Measurements from ENCODE around the gene AVP.
A peak's percentile ranks its signal among the peaks of the same experiment; 100 is the strongest.
"Not testable (repeated sequence)": the region's sequence is repeated elsewhere in the genome, so short reads cannot be mapped to it uniquely, and the experiment has no call there.

Gene AVP

DNA sequence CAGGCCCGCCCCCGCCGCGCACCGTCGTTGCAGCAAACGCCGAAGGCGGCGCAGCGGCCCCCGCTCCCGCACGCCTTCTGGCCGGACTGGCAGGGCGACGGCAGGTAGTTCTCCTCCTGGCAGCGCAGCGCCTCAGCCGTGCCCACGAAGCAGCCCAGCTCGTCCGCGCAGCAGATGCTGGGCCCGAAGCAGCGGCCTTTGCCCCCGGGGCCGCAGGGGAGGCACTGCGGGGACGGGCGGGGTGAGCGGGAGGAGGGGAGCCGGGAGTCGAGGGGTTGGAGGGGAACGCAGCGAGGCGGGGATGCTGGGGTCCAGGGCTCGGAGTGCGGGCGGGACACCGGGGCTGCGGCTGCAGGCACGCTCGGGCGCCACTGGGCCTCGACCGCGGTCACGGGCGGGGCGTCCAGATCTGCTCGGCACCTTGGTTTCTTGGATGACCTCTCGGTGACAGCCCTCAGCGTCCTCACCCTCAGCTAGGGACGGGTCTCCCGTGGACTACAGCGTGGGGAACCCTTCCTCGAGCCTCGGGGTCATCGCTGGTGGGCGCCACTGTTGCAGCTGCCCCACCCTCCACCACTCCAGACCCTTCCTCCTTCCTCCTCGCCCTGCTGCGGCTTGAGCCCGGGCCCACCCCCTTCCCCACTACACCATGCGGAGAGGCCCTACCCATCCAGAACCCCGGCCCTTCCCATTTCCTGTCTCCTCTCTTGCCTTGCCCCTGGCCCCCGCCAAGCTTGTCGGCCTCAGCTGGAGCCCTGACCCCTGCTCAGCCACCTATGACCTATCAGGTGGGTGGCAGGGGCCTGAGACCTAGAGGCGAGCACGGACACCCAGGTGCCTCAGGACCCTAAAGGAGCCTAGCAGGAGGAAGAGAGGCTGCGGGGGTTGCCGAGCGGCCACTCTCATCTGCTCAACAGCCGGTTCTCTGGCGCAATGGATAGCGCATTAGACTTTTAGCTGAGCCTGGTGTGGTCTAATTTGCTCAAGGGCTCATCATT, 1.3 kb downstream of the AVP start:
- DNase-seq (ENCODE audit: low spot score): no peak

DNA sequence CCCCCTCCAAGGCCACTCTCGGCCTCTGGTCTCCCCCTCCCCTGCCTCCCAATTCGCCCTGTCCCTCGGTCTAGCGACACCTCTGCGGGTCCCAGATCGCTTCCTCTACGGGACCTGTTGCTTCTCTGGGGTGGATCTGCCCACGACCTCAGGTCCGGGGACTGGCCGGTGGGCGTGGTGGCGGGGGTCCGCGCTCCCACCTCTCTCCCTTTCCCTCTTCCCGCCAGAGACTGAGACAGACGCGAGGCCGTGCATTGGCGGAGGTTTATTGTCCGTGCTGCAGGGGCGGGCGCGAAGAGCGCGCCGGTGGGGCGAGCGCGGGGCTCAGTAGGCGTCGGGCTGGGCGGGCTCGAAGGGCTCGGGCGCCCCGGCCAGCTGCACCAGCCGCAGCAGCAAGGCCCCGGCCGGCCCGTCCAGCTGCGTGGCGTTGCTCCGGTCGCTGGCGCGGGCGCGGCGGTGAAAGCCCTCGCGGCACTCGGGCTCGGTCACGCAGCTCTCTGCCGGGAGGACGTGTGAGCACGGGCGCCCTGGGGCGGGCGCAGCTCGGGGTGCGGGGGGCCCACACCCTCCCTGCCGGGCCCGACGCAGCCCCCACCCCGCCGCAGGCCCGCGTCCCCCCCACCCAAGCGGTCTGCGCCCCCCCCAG, 2.1 kb downstream of the AVP start:
- no peak for DNase-seq (ENCODE audit: low spot score)

DNA sequence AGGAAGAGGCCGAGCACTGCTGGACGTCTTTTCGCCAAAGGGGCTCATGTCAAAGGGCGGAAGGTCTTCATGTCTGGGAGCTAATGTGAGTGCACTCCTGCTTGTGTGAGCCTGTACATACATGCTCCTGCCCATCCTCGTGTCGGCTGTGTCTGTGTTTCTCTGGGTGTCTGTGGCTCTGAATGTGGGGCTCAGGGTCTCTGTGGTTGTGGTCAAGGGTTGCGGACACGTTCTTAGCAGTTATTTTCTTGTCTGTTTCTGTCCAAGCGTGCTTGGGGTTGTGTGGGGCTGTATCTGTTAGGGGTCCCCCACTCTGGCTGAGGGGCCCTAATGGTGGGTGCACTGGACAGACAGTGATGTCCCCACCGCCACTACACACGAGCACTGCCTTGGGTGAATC, 2.9 kb downstream of the AVP start:
- no peak for DNase-seq (ENCODE audit: low spot score)

DNA sequence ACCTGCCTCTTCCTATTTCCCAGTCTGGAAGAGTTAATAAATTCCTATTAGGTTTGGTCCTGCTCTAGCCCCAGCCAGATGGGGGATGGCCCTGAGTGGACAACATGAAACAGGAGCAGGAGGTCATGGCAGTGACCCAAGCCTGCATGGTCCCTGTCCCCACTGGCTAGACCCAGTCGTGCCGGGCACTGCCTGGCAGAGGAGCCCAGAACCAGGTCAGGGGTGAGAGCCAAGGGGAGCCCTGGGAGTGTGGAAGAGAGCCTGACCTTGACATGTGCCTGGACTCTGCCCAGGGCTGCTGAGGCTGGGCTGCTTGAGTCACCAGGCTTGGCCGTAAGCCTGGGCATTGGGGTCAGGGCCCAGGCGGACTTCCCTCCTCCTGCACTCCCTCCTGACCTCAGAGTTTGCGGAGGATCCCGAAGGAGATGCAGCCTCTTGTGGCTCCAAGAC, 3.6 kb downstream of the AVP start:
- peak; percentile 16 for DNase-seq (ENCODE audit: low spot score)

DNA sequence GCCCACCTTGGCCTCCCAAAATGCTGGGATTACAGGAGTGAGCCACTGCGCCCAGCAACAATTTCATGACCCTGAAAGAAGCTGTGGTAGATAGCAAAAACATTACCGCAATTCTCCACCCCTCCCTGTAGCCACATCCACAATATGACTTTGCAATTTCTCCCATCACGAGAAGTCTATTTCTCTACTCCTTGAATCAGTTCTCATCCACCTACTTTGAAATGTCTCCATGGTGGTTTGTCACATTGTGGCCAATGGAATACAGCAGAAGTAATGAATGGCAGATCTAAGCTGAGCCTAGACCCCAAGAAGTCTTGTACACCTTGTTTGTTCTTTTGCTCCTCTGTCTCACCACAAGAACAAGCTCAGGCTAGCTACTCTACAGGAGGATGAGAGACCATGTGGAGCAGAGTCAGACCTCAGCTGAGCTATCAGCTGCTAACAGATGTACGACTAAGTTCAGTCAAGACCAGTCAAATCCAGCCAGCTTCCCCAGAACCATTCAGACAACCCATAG, 6.8 kb downstream of the AVP start:
- no peak for DNase-seq (ENCODE audit: low spot score)

DNA sequence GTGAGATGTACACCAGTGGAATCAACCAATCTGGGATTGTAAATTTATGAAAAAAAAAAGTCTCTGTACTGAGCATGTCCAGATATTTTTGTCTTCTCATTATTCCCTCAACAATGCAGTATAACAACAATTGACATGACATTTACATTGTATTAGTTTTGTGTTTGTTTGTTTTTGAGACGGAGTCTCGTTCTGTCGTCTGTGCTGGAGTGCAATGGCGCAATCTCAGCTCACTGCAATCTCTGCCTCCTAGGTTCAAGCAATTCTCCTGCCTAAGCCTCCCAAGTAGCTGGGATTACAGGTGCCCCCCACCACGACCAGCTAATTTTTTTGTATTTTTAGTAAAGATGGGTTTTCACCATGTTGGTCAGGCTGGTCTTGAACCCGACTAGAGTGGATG, 9.2 kb downstream of the AVP start:
- DNase-seq (ENCODE audit: low spot score): not testable (repeated sequence)

DNA sequence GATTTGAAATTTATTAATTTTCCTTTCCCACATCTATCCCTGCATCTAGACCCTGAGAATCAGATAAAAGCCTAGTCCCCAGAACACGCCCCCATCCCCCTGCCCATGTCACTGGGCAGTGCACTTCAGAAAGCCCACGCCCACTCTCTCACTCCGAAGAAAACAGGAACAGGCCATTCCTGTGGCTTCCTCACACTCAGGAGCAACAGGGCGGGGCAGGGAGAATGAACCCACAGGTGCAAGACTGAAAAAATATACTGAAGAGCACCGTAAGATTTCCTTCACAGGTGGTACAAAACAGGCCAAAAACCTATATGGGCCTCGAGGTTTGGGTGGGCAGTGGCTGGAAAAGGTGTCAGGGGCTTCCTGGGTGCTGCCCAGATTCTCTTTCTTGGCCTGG, 9.7 kb downstream of the AVP start:
- DNase-seq (ENCODE audit: low spot score): no peak

DNA sequence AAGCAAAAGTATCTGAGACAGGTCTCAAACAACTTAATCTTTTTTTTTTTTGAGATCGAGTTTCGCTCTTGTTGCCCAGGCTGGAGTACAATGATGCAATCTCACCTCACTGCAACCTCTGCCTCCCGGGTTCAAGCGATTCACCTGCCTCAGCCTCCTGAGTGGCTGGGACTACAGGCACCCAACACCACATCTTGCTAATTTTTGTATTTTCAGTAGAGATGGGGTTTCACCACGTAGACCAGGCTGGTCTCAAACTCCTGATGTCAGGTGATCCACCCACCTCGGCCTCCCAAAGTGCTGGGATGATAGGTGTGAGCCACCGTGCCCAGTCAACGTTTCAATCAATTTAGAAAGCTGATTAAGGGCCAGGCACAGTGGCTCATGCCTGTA, 11.3 kb downstream of the AVP start:
- DNase-seq (ENCODE audit: low spot score): not testable (repeated sequence)

DNA sequence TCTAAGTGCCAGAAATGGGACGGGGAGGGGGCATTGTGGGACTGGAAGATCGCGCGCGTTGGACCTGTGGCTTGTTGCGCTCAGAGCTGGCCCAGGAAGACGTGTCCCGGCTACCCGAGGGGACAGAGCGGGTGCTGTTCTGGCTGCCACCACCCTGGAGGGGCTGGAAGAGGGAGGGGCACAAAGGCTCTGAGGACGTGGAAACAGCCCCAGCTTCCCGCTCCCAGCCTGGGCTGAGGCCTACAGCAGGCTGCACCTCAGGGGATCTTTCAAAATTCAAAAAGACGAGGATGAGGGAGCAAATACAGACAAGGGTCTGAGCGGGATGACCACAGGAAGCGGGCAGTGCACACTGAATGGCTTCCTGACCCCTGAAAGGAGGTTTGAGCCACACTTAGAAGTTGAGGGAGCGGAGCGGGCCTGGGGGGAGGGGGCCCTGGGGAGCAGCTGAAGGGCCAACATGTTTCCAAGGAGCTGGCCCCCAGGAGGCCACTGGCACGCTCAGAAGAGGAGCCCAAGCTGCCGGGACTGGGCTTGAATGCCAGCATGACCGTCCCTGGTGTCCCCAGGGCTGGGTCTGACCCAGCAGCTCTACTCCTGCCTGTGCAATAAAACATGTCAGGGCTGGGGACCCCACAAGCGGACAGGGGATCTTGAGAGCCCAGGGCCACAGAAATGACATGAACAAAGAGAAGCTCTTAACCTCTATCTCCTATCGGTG, 11.8 kb downstream of the AVP start:
- DNase-seq (ENCODE audit: low spot score): no peak

DNA sequence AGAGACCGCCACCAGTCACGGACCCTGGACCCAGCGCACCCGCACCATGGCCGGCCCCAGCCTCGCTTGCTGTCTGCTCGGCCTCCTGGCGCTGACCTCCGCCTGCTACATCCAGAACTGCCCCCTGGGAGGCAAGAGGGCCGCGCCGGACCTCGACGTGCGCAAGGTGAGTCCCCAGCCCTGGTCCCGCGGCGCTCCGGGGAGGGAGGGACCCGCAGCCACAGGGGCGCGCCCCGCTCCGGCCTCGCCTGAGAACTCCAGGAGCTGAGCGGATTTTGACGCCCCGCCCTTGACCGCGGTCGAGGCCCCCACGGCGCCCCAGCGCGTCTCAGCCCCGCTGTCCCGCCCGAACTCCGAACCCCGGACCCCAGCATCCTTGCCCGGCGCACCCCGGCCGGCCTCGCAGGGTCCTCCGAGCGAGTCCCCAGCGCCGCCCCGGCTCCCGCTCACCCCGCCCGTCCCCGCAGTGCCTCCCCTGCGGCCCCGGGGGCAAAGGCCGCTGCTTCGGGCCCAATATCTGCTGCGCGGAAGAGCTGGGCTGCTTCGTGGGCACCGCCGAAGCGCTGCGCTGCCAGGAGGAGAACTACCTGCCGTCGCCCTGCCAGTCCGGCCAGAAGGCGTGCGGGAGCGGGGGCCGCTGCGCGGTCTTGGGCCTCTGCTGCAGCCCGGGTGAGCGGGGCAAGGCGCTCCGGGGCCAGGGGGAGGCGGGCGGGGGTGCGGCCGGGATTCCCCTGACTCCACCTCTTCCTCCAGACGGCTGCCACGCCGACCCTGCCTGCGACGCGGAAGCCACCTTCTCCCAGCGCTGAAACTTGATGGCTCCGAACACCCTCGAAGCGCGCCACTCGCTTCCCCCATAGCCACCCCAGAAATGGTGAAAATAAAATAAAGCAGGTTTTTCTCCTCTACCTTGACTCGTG, 12.7 kb downstream of the AVP start, which contains the start of gene OXT:
TSS of gene OXT (plus strand) at position 11 of the 920 bp plus-strand sequence. CDS start at position 47, 36 bp downstream.
- DNase-seq (ENCODE audit: low spot score): no peak

DNA sequence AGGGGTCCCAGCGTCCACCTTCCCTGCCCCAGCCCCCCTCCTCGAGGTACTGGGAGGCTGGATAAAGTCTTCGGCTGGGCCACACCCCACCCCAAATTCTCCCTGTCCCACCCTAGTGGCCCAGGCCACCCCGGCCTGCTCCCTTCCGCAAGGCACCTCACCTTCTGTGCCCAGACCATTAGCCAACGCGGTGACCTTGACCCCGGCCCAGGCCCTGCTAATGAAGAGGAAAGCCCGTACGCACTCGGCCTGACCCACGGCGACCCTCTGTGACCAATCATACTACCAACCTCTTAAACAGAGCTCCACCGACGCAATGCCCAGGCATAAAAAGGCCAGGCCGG, 13.3 kb downstream of the AVP start:
- no peak for DNase-seq (ENCODE audit: low spot score)

DNA sequence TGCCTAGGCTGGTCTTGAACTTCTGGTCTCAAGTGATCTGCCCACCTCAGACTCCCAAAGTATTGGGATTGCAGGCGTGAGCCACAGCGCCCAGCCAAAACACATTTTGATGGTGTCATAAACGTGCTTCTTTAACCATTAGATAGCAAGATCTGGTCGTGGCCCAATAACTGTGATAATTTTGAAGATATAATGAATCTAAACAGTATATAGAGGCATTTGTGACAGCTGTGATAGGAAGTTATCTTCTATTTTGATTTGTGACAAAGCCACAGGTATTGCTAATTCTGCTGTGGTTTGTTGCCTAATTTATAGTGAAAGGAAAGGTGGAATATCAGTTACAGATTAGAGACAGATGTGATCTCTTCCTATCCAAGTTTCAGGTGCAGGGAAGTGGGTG, 13.8 kb downstream of the AVP start:
- DNase-seq (ENCODE audit: low spot score): no peak

DNA sequence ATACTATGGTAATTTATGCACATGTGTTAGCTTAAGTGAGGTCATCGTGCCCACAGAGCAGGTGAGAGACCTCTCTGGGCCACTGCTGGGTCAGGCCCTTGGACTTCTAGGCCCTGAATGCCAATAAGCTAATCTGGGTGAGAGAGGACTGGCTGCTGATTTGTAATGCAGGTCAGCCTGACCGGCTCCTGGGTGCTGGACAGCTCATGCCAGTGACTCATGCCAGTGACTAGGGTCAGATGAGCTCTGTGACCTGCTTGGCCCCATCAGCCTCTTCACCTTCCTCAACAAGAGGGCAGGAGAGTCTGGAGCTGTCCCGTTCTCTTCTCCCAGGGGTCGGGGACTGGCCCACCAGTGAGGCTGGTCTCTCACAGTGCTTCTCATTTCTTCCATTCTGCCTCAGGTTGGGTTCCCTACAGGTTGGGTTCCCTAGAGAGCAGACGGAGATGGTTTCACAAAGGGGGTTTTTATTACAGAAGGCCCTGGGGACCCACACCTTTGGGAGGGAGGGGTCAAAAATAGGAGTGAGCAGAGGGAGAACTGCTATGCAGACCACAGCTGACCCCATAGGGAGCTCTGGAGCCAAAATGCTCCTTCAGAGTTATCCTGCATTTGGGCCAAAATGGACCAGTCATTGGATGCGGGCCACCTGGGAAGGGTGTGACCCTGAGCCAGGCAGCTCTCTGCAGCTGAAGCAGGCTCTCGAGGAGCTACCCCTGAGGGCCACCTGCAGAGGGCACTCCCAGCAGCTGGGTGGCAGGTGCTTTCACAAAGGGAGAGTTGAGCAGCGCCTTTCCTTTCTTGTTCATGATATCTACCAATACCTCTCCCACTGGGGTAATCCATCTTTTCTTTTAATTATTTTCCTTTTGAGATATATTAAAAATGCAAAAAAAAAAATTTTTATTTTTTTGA, 15.3 kb downstream of the AVP start:
- no peak for DNase-seq (ENCODE audit: low spot score)

DNA sequence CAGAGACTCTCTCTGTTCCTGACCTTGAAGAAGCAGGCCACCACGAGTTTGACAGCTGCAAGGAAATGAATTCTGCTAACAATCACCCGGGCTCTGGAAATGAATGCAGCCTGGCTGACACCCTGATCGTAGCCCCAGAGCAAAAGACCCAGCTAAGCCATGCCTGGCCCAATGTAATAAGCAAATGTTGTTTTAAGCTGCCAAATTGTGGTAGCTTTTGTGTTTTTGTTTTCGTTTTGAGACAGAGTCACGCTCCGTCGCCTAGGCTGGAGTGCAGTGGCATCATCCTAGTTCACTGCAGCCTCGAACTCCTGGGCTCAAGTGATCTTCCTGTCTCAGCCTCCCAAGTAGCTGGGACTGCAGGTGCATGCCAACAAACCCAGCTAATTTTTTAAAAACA, 16.4 kb downstream of the AVP start:
- DNase-seq (ENCODE audit: low spot score): no peak

DNA sequence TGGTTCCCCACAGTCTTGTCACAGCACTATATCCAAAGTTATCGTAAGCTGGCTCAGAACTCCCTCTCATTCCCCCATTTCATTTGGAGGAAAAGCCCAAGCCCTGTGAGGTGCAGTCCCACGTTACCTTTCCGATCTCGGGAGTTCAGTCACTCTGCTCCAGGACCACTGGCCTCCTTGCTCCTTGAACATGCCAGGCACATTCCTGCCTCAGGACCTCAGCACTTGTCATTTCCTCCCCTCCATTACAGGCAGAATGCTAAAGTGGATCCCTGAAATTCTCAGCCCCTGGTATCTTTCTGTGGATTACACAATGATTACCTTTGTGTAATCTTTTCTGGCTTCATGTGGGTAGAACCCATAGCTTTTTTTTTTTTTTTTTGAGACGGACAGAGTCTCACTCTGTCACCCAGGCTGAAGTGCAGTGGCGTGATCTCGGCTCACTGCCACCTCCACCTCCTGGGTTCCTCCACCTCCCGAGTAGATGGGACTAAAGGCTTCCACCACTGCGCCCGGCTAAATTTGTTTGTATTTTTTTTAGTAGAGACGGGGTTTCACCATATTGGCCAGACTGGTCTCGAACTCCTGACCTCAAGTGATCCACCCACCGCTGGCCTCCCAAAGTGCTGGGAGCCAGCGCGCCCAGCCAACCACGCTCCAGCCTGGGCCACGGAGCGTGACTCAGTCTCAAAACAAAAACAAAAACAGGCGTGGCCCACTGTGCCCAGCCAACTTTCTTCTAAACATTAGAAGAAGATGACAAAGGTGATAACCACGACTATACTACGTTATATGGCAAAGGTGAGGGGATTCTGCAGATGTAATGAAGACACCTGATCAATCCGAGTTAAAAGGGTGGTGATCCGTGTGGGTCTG, 17.1 kb downstream of the AVP start:
- no peak for DNase-seq (ENCODE audit: low spot score)

DNA sequence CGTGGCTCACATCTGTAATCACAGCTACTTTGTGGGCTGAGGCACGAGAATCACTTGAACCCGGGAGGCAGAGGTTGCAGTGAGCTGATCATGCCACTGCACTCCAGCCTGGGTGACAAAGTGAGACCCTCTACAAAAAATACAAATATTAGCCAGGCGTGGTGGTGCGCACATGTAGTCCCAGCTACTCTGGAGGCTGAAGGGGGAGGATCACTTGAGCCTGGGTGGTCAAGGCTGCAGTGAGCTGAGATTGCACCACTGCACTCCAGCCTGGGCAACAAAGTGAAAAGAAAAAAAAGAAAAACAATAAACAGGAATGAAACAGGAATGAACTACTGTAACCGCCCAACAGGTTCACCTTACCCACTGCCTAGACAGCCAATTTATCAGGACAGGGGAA, 20.4 kb downstream of the AVP start:
- DNase-seq (ENCODE audit: low spot score): not testable (repeated sequence)

DNA sequence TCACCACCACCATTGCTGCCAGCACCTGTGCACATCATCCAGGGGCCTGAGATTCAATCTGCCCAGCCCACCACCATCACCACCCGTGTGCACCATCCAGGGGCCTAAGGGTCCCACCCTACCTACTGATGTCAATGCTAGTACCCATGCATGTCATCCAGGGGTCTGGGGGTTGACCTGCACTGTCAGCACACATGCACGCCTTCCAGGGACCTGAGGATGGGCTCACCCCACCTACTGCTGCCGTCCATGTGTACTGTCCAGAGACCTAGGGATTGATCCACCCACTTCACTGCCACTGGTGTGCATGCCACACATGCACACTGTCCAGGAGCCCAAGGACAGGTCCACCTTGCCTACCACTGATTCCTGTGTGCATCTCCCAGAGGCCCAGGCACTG, 25.0 kb downstream of the AVP start:
- no peak for DNase-seq (ENCODE audit: low spot score)

DNA sequence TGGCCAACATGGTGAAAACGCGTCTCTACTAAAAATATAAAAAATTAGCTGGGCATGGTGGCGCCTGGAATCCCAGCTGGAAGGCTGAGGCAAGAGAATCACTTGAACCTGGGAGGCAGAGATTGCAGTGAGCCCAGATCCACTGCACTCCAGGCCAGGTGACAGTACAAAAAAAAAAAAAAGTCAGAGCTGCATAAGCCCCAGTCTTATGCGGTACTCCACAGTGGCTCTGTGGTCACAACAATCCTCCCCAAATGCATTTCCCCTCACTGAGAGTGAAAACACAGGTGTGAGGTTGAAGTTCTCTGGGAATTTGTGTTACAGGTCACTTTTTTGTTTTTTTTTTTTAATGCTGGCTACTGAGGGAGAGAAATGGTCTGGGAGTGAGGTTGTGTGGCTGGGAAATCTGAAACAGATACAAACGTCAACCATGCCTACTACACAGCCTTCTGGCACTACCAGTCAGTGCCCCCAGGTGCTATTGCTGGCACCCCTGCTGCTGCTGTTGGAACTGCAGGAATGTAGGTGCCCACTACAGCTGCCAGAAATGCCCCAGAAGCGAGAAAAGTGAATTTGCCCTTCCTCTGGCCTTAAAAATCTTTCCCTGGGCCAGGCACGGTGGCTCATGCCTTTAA, 33.0 kb downstream of the AVP start:
- no peak for DNase-seq (ENCODE audit: low spot score)
